ENCODE measurements around the gene MRPL40. TPM values are rescaled to one million over a fixed set of nuclear protein-coding genes. Genes with fewer than 3 reads are reported as not detected.

The MRPL40 gene
- 14.7 TPM for total RNA-seq

- no peak for TF ChIP-seq CTCF (IDR thresholded peaks at IDR 0.05)
- intact Hi-C loops (cut with DNase I), result loop anchor here (1.0 to 5.0 kb wide), 4 partner anchors 15 to 285 kb away; partner anchors contain the start of genes C22orf39, CDC45, CLTCL1 and UFD1
- no peaks in the 10 kb centered on the region for H3K9me3 ChIP-seq
- H3K36me3 ChIP-seq, result peaks cover 10 to 15% of the 10 kb centered on the region in 2 donors
- no peaks in the 10 kb centered on the region for H3K27me3 ChIP-seq
- H3K27ac ChIP-seq, result peak within 1 kb of the TSS; percentile 95 to 98
- DNase-seq (ENCODE audit: low spot score in 2 of 2), result peak; percentile 56 to 94
- H3K4me3 ChIP-seq, result peak within 1 kb of the TSS; percentile 66 to 99
- peaks cover 0 to 22% of the 10 kb centered on the region in 2 donors for H3K4me1 ChIP-seq
These were observed at the start of gene MRPL40 for GRCh38 chr22:19432133-19432851. TSS of gene MRPL40 (plus strand) at chr22:19432545. CDS start at chr22:19432555, 10 bp downstream.

GRCh38 chr22:19383292-19383691, 49.1 kb upstream of the MRPL40 start:
- Histone ChIP-seq H3K27ac (no peak overlapping the region), H3K27me3 (no peaks in the 10 kb centered on the region), H3K9me3 (no peaks in the 10 kb centered on the region), H3K36me3 (peaks cover 59 to 71% of the 10 kb centered on the region in 2 donors), H3K4me3 (no peak overlapping the region), H3K4me1 (no peaks in the 10 kb centered on the region)
- intact Hi-C loops (cut with DNase I), result no loop called here
- TF ChIP-seq CTCF (IDR thresholded peaks at IDR 0.05), result no peak
- peak in 1 of 2 donors; percentile 5 for DNase-seq (ENCODE audit: low spot score in 2 of 2)

- no peak overlapping the region for H3K4me3 ChIP-seq
- H3K9me3 ChIP-seq, result no peaks in the 10 kb centered on the region
- DNase-seq (ENCODE audit: low spot score in 2 of 2), result peak in 1 of 2 donors; percentile 56
- no peaks in the 10 kb centered on the region for H3K4me1 ChIP-seq
- TF ChIP-seq CTCF (IDR thresholded peaks at IDR 0.05), result no peak
- H3K27ac ChIP-seq, result no peak overlapping the region
- intact Hi-C loops (cut with DNase I), result no loop called here
- H3K36me3 ChIP-seq, result peaks cover 72 to 86% of the 10 kb centered on the region in 2 donors
- H3K27me3 ChIP-seq, result no peaks in the 10 kb centered on the region
These were observed 47.0 kb upstream of the MRPL40 start for GRCh38 chr22:19385221-19385906.

- H3K27me3 ChIP-seq, result no peaks in the 10 kb centered on the region
- peaks cover 77 to 94% of the 10 kb centered on the region in 2 donors for H3K36me3 ChIP-seq
- TF ChIP-seq CTCF (IDR thresholded peaks at IDR 0.05), result no peak
- H3K4me3 ChIP-seq, result no peak overlapping the region
- H3K27ac ChIP-seq, result no peak overlapping the region
- H3K9me3 ChIP-seq, result no peaks in the 10 kb centered on the region
- intact Hi-C loops (cut with DNase I), result no loop called here
- no peaks in the 10 kb centered on the region for H3K4me1 ChIP-seq
- no peak for DNase-seq (ENCODE audit: low spot score in 2 of 2)
These were observed 46.1 kb upstream of the MRPL40 start for GRCh38 chr22:19386248-19386647.

GRCh38 chr22:19387038-19387437, 45.3 kb upstream of the MRPL40 start:
- no peak for TF ChIP-seq CTCF (IDR thresholded peaks at IDR 0.05)
- Histone ChIP-seq H3K4me3 (no peak overlapping the region), H3K27ac (no peak overlapping the region), H3K4me1 (no peaks in the 10 kb centered on the region), H3K36me3 (peaks cover 80 to 96% of the 10 kb centered on the region in 2 donors), H3K9me3 (no peaks in the 10 kb centered on the region), H3K27me3 (no peaks in the 10 kb centered on the region)
- no peak for DNase-seq (ENCODE audit: low spot score in 2 of 2)
- intact Hi-C loops (cut with DNase I), result no loop called here

All from ascending aorta (tissue), 2 donors.